H9 (cell line): ENCODE data around the gene TMEM242. TPM values are rescaled to one million over a fixed set of nuclear protein-coding genes. Genes with fewer than 3 reads are reported as not detected.

Source experiments
- DNase-seq: peaks from one replicate; pipeline ENCODE4 v3.0.0-alpha.2; 2017
- H2AFZ ChIP-seq: one replicate; pipeline ENCODE4 v1.6.1; 2013; ENCODE audit warnings: mild to moderate bottlenecking, low read length, control low read depth, moderate library complexity
- H2AK5ac ChIP-seq: 2 replicates; pipeline ENCODE4 v1.6.1; 2013; ENCODE audit warnings: low read length, control low read depth, mixed read lengths; ENCODE audit not compliant: insufficient read length
- H2BK120ac ChIP-seq: one replicate; pipeline ENCODE4 v1.6.1; 2013; ENCODE audit warnings: low read depth, mild to moderate bottlenecking, low read length, control low read depth, inconsistent platforms; ENCODE audit not compliant: poor library complexity, severe bottlenecking
- H2BK12ac ChIP-seq: 2 replicates; pipeline ENCODE4 v1.6.1; 2013; ENCODE audit warnings: low read length, control low read depth, mixed read lengths, low read depth; ENCODE audit not compliant: insufficient read length
- H2BK15ac ChIP-seq: 2 replicates; pipeline ENCODE4 v1.6.1; 2013; ENCODE audit warnings: low read depth, low read length, control low read depth
- H2BK20ac ChIP-seq: one replicate; pipeline ENCODE4 v1.6.1; 2013; ENCODE audit warnings: low read depth, mild to moderate bottlenecking, low read length, control low read depth, inconsistent platforms; ENCODE audit not compliant: poor library complexity, severe bottlenecking
- H2BK5ac ChIP-seq: 2 replicates; pipeline ENCODE4 v1.6.1; 2013; ENCODE audit warnings: low read length, control low read depth, mixed read lengths; ENCODE audit not compliant: insufficient read length
- H3K14ac ChIP-seq: 2 replicates; pipeline ENCODE4 v1.6.1; 2013; ENCODE audit warnings: low read length, control low read depth; ENCODE audit not compliant: insufficient read depth
- H3K18ac ChIP-seq: 2 replicates; pipeline ENCODE4 v1.6.1; 2013; ENCODE audit warnings: low read depth, mild to moderate bottlenecking, mixed read lengths, low read length, control low read depth; ENCODE audit not compliant: insufficient read length
- H3K23ac ChIP-seq: 2 replicates; pipeline ENCODE4 v1.6.1; 2013; ENCODE audit warnings: low read length, control low read depth, mixed read lengths, low read depth; ENCODE audit not compliant: insufficient read length
- H3K23me2 ChIP-seq: 2 replicates; pipeline ENCODE4 v1.6.1; 2013; ENCODE audit warnings: low read depth, mild to moderate bottlenecking, mixed read lengths, low read length, control low read depth; ENCODE audit not compliant: insufficient read length, poor library complexity, severe bottlenecking
- H3K27ac ChIP-seq: 2 replicates; pipeline ENCODE4 v1.5.1; 2013; ENCODE audit warnings: low read length, control low read depth, mixed read lengths, low read depth; ENCODE audit not compliant: insufficient read length
- H3K27me3 ChIP-seq: 2 replicates; pipeline ENCODE4 v1.6.1; 2013; ENCODE audit warnings: low read length, control low read depth, inconsistent platforms; ENCODE audit not compliant: insufficient read depth
- H3K4ac ChIP-seq: 2 replicates; pipeline ENCODE4 v1.6.1; 2013; ENCODE audit warnings: low read depth, mild to moderate bottlenecking, control low read depth, inconsistent platforms, low read length, moderate library complexity
- H3K4me1 ChIP-seq: 2 replicates; pipeline ENCODE4 v1.6.1; 2013; ENCODE audit warnings: low read length, control low read depth, inconsistent platforms; ENCODE audit not compliant: insufficient read depth
- H3K4me2 ChIP-seq: 2 replicates; pipeline ENCODE4 v1.6.1; 2013; ENCODE audit warnings: low read length, control low read depth, mixed read lengths; ENCODE audit not compliant: insufficient read length, insufficient read depth
- H3K56ac ChIP-seq: 2 replicates; pipeline ENCODE4 v1.6.1; 2013; ENCODE audit warnings: low read depth, mild to moderate bottlenecking, mixed read lengths, low read length, control low read depth; ENCODE audit not compliant: insufficient read length
- H3K79me1 ChIP-seq: 2 replicates; pipeline ENCODE4 v1.6.1; 2013; ENCODE audit warnings: low read depth, mild to moderate bottlenecking, moderate library complexity, low read length, control low read depth, inconsistent platforms; ENCODE audit not compliant: insufficient read depth, poor library complexity, severe bottlenecking
- H3K79me2 ChIP-seq: 2 replicates; pipeline ENCODE4 v1.6.1; 2013; ENCODE audit warnings: low read length, control low read depth, inconsistent platforms; ENCODE audit not compliant: insufficient read depth
- H3K9ac ChIP-seq: 2 replicates; pipeline ENCODE4 v1.6.1; 2013; ENCODE audit warnings: low read length, control low read depth, mixed read lengths; ENCODE audit not compliant: insufficient read length; ENCODE audit errors: extremely low read depth
- H3K9me3 ChIP-seq: one replicate; pipeline ENCODE4 v1.6.1; 2013; ENCODE audit warnings: low read depth, low read length, inconsistent platforms; ENCODE audit not compliant: control insufficient read depth
- H3T11ph ChIP-seq: one replicate; pipeline ENCODE4 v1.6.1; 2013; ENCODE audit warnings: mild to moderate bottlenecking, low read length, control low read depth, inconsistent platforms
- H4K20me1 ChIP-seq: one replicate; pipeline ENCODE4 v1.6.1; 2013; ENCODE audit not compliant: control insufficient read depth, insufficient read length, insufficient read depth
- H4K5ac ChIP-seq: 2 replicates; pipeline ENCODE4 v1.6.1; 2013; ENCODE audit warnings: low read depth, mild to moderate bottlenecking, mixed read lengths, low read length, control low read depth; ENCODE audit not compliant: insufficient read length
- H4K8ac ChIP-seq: replicated peaks from 2 replicates; pipeline ENCODE4 v1.6.1; 2013; ENCODE audit warnings: low read length, control low read depth, mixed read lengths, low read depth; ENCODE audit not compliant: insufficient read length
- H4K91ac ChIP-seq: 2 replicates; pipeline ENCODE4 v1.6.1; 2013; ENCODE audit warnings: low read depth, mild to moderate bottlenecking, moderate library complexity, mixed read lengths, low read length, control low read depth; ENCODE audit not compliant: insufficient read length
- H3K27ac Mint-ChIP-seq, 3 experiments: 2 replicates in 2 of 3; 3 replicates in 1 of 3; pipeline ENCODE4 v1.8.0; 2020 to 2021; ENCODE audit warnings: mixed read lengths in 3 of 3, mild to moderate bottlenecking in 1 of 3, moderate library complexity in 1 of 3
- H3K27me3 Mint-ChIP-seq: 2 replicates; pipeline ENCODE4 v1.8.0; 2021; ENCODE audit warnings: low read depth, mild to moderate bottlenecking, moderate library complexity, mixed read lengths
- H3K36me3 Mint-ChIP-seq, 3 experiments: 2 replicates in 2 of 3; 3 replicates in 1 of 3; pipeline ENCODE4 v1.8.0; 2020 to 2021; ENCODE audit warnings: low read depth in 3 of 3, mixed read lengths in 3 of 3; ENCODE audit not compliant: insufficient read depth in 1 of 3
- H3K4me1 Mint-ChIP-seq, 2 experiments: 2 replicates each; pipeline ENCODE4 v1.8.0; 2020; ENCODE audit warnings: mixed read lengths in 2 of 2
- H3K4me3 Mint-ChIP-seq, 2 experiments: 2 replicates in 1 of 2; 3 replicates in 1 of 2; pipeline ENCODE4 v1.8.0; 2020 to 2021; ENCODE audit warnings: mild to moderate bottlenecking in 2 of 2, mixed read lengths in 2 of 2, moderate library complexity in 1 of 2
- H3K9me3 Mint-ChIP-seq, 2 experiments: 2 replicates in 1 of 2; 3 replicates in 1 of 2; pipeline ENCODE4 v1.8.0; 2020; ENCODE audit warnings: mild to moderate bottlenecking in 2 of 2, mixed read lengths in 2 of 2, moderate library complexity in 1 of 2
- CTCF ChIP-seq: fragments of 200-600 bp; sonication (generic); conservative IDR thresholded peaks from 3 replicates; pipeline ENCODE4 v1.8.0; 2021; ENCODE audit warnings: antibody characterized with exemption, mild to moderate bottlenecking
- WGBS: extraction: QIAGEN DNeasy Blood & Tissue Kit; methylation state at CpG from one replicate; pipeline ENCODE4 v1.1.7; 2013; ENCODE audit warnings: missing lambda C conversion rate, low lambda C conversion rate, mixed read lengths; ENCODE audit not compliant: insufficient read length; ENCODE audit errors: extremely low coverage; 5-methylcytosine and 5-hydroxymethylcytosine counted together
- total RNA-seq: library from RNA; stranded (reverse); gene quantifications from 2 replicates; pipeline ENCODE4 v1.2.1, GENCODE V29; 2021

Gene TMEM242
- total RNA-seq, 1 experiment from 2014 or later, result 10.5 TPM

- DNase-seq, result no peak
- no peak overlapping the region for H3K56ac ChIP-seq
- no peak overlapping the region for H3K23ac ChIP-seq
- no peaks in the 10 kb centered on the region for H3K9me3 ChIP-seq
- no peak overlapping the region for H3K4ac ChIP-seq
- no peak overlapping the region for H2AFZ ChIP-seq
- no peak overlapping the region for H3K27ac ChIP-seq
- H2BK12ac ChIP-seq, result no peak overlapping the region
- no peak overlapping the region; the same call in 1 of the 2 replicates for H3K14ac ChIP-seq
- H2BK120ac ChIP-seq, result no peak overlapping the region
- no peak overlapping the region for H2BK20ac ChIP-seq
- H3K79me2 ChIP-seq, result no peaks in the 10 kb centered on the region
- no peak overlapping the region for H2AK5ac ChIP-seq
- no peaks in the 10 kb centered on the region for H3K27me3 ChIP-seq
- no peaks in the 10 kb centered on the region for H3K23me2 ChIP-seq
- no peak overlapping the region for H4K5ac ChIP-seq
- no peak for TF ChIP-seq CTCF
- no peak overlapping the region for H3K4me3 Mint-ChIP-seq
- H3K9me3 Mint-ChIP-seq, result no peaks in the 10 kb centered on the region
- H3K27me3 Mint-ChIP-seq, result peaks cover 2% of the 10 kb centered on the region; the same call in 1 of the 2 replicates
- no peaks in the 10 kb centered on the region for H3K79me1 ChIP-seq
- no peak overlapping the region for H2BK5ac ChIP-seq
- H3K4me1 ChIP-seq, result 0 out of 2 replicates have a peak, but pooled peaks cover 2% of the 10 kb centered on the region
- H3K36me3 Mint-ChIP-seq, result peaks cover 0 to 10% (median 4%) of the 10 kb centered on the region in 3 experiments; a peak in 4 of 7 replicates
- H3K27ac Mint-ChIP-seq, result no peak overlapping the region
- H2BK15ac ChIP-seq, result no peak overlapping the region
- WGBS, result no CpG with 5 or more reads among the region's 7 CpGs
- no peak overlapping the region for H4K8ac ChIP-seq
- H3K4me1 Mint-ChIP-seq, result peaks cover 14 to 32% of the 10 kb centered on the region in 2 experiments
- H3K4me2 ChIP-seq, result no peak overlapping the region
- no peak overlapping the region for H3T11ph ChIP-seq
- no peaks in the 10 kb centered on the region for H4K20me1 ChIP-seq
- H3K9ac ChIP-seq, result no peak overlapping the region
- H4K91ac ChIP-seq, result no peak overlapping the region
- no peak overlapping the region for H3K18ac ChIP-seq
Measured at GRCh38 chr6:157287923-157288322, 35.4 kb downstream of the TMEM242 start.
